ENCODE results near the gene DNAJB2. TPM values are rescaled to one million over a fixed set of nuclear protein-coding genes. Genes with fewer than 3 reads are reported as not detected.

Gene DNAJB2
- total RNA-seq, 4 donors from 2014 or later, result 30.3 to 72.6 (median 35.1) TPM

- H3K4me3 ChIP-seq, result peak overlapping the region in 3 of 4 donors; percentile 20 to 45 (median 28)
- intact Hi-C loops (cut with DNase I), result no loop called here
- no peak for DNase-seq
- H3K4me1 ChIP-seq, result peaks cover 58 to 93% (median 72%) of the 10 kb centered on the region in 3 donors
- H3K27ac ChIP-seq, result peak overlapping the region; percentile 93 to 96 (median 95)
- WGBS, 2 donors, result 59 to 63% methylated on average over 2 of the region's 2 CpGs
- TF ChIP-seq POLR2A (IDR thresholded peaks at IDR 0.05) (no peak), CTCF (IDR thresholded peaks at IDR 0.05) (no peak)
- H3K27me3 ChIP-seq, result no peaks in the 10 kb centered on the region
- peaks cover 8 to 43% (median 11%) of the 10 kb centered on the region in 3 donors for H3K36me3 ChIP-seq
- no peaks in the 10 kb centered on the region for H3K9me3 ChIP-seq
Observed at GRCh38 chr2:219248845-219249202, 30.3 kb upstream of the DNAJB2 start.

- no peak for DNase-seq
- WGBS, 2 donors, result 0 to 2% methylated on average over 3 to 7 of the region's 7 CpGs
- H3K27ac ChIP-seq, result peak overlapping the region; percentile 93 to 96 (median 95)
- intact Hi-C loops (cut with DNase I), result no loop called here
- H3K27me3 ChIP-seq, result no peaks in the 10 kb centered on the region
- peak overlapping the region in 3 of 4 donors; percentile 20 to 45 (median 28) for H3K4me3 ChIP-seq
- H3K9me3 ChIP-seq, result no peaks in the 10 kb centered on the region
- H3K4me1 ChIP-seq, result peaks cover 61 to 97% (median 74%) of the 10 kb centered on the region in 3 donors
- H3K36me3 ChIP-seq, result peaks cover 8 to 43% (median 11%) of the 10 kb centered on the region in 3 donors
- peak in 1 of 4 donors; percentile 60 for TF ChIP-seq POLR2A (IDR thresholded peaks at IDR 0.05)
- TF ChIP-seq CTCF (IDR thresholded peaks at IDR 0.05), result no peak
Observed at GRCh38 chr2:219249203-219249980, 29.8 kb upstream of the DNAJB2 start.

GRCh38 chr2:219250049-219250781 is 29.0 kb upstream of the DNAJB2 start:
- no peaks in the 10 kb centered on the region for H3K9me3 ChIP-seq
- TF ChIP-seq POLR2A (IDR thresholded peaks at IDR 0.05) (no peak), CTCF (IDR thresholded peaks at IDR 0.05) (no peak)
- no peaks in the 10 kb centered on the region for H3K27me3 ChIP-seq
- 37 to 38% methylated on average over 7 to 10 of the region's 22 CpGs for WGBS, 2 donors
- H3K4me3 ChIP-seq, result peak overlapping the region in 3 of 4 donors; percentile 20 to 45 (median 28)
- peaks cover 57 to 97% (median 76%) of the 10 kb centered on the region in 3 donors for H3K4me1 ChIP-seq
- H3K36me3 ChIP-seq, result peaks cover 8 to 43% (median 11%) of the 10 kb centered on the region in 3 donors
- intact Hi-C loops (cut with DNase I), result no loop called here
- no peak for DNase-seq
- H3K27ac ChIP-seq, result peak overlapping the region; percentile 93 to 96 (median 95)

- DNase-seq, result no peak
- peaks cover 8 to 42% (median 11%) of the 10 kb centered on the region in 3 donors for H3K36me3 ChIP-seq
- 75% methylated on average over 4 to 6 of the region's 6 CpGs for WGBS, 2 donors
- no peaks in the 10 kb centered on the region for H3K9me3 ChIP-seq
- no peaks in the 10 kb centered on the region for H3K27me3 ChIP-seq
- peak overlapping the region in 3 of 4 donors; percentile 69 to 83 (median 78) for H3K4me3 ChIP-seq
- TF ChIP-seq CTCF (IDR thresholded peaks at IDR 0.05), result no peak
- TF ChIP-seq POLR2A (IDR thresholded peaks at IDR 0.05), result no peak
- H3K4me1 ChIP-seq, result peaks cover 51 to 93% (median 68%) of the 10 kb centered on the region in 3 donors
- intact Hi-C loops (cut with DNase I), result no loop called here
- H3K27ac ChIP-seq, result peak overlapping the region; percentile 93 to 96 (median 95)
Observed at GRCh38 chr2:219251656-219252055, 27.5 kb upstream of the DNAJB2 start.

GRCh38 chr2:219252084-219252483 is 27.1 kb upstream of the DNAJB2 start:
- intact Hi-C loops (cut with DNase I), result no loop called here
- peak in 1 of 4 donors; percentile 23 for TF ChIP-seq POLR2A (IDR thresholded peaks at IDR 0.05)
- TF ChIP-seq CTCF (IDR thresholded peaks at IDR 0.05), result no peak
- 49 to 50% methylated on average over 3 to 5 of the region's 5 CpGs for WGBS, 2 donors
- H3K36me3 ChIP-seq, result peaks cover 8 to 37% (median 11%) of the 10 kb centered on the region in 3 donors
- no peaks in the 10 kb centered on the region for H3K27me3 ChIP-seq
- H3K4me1 ChIP-seq, result peaks cover 51 to 88% (median 63%) of the 10 kb centered on the region in 3 donors
- H3K27ac ChIP-seq, result peak overlapping the region; percentile 93 to 96 (median 95)
- H3K4me3 ChIP-seq, result peak overlapping the region; percentile 65 to 83 (median 74)
- no peak for DNase-seq
- H3K9me3 ChIP-seq, result no peaks in the 10 kb centered on the region

All from esophagus squamous epithelium (tissue), 5 donors.